OCI-LY3 (cell line): ENCODE data around the gene OOEP.

Experiments used
- H2AFZ ChIP-seq: fragments of 200-600, 300-600 bp; shearing (Covaris generic); 2 replicates; pipeline ENCODE4 v1.6.0; 2014; ENCODE audit warnings: antibody characterized with exemption, low read depth, low read length
- H3K27ac ChIP-seq: fragments of 200-600, 300-600 bp; sonication (generic); 2 replicates; pipeline ENCODE4 v1.5.1; 2014; ENCODE audit warnings: mild to moderate bottlenecking, low read length, moderate library complexity, mixed read lengths
- H3K27me3 ChIP-seq: fragments of 200-600, 300-600 bp; sonication (generic); 2 replicates; pipeline ENCODE4 v1.6.1; 2014; ENCODE audit warnings: low read depth, low read length, mixed read lengths
- H3K36me3 ChIP-seq: fragments of 200-600, 300-600 bp; sonication (generic); replicated peaks from 2 replicates; pipeline ENCODE3; 2014; ENCODE audit warnings: low read depth, low read length, mixed read lengths
- H3K4me1 ChIP-seq: fragments of 300-600, 200-600 bp; sonication (generic); 2 replicates; pipeline ENCODE4 v1.6.1; 2014; ENCODE audit warnings: low read length, mixed read lengths
- H3K4me2 ChIP-seq: fragments of 200-600, 300-600 bp; sonication (generic); 2 replicates; pipeline ENCODE4 v1.6.1; 2014; ENCODE audit warnings: low read length, mixed read lengths
- H3K4me3 ChIP-seq: fragments of 300-600, 200-600 bp; sonication (generic); 2 replicates; pipeline ENCODE4 v1.5.1; 2014; ENCODE audit warnings: antibody characterized with exemption, mild to moderate bottlenecking, low read length, moderate library complexity
- H3K79me2 ChIP-seq: fragments of 300-600, 200-600 bp; shearing (Covaris generic); 2 replicates; pipeline ENCODE4 v1.6.1; 2014; ENCODE audit warnings: mild to moderate bottlenecking, low read length, mixed read lengths
- H3K9ac ChIP-seq: fragments of 300-600, 200-600 bp; shearing (Covaris generic); 2 replicates; pipeline ENCODE4 v1.6.0; 2014; ENCODE audit warnings: mild to moderate bottlenecking, low read length, moderate library complexity
- H3K9me3 ChIP-seq: fragments of 200-600, 300-600 bp; shearing (Covaris generic); 2 replicates; pipeline ENCODE4 v1.6.1; 2014; ENCODE audit warnings: low read length, mixed read lengths; ENCODE audit not compliant: insufficient read depth
- H4K20me1 ChIP-seq: fragments of 200-600, 300-600 bp; sonication (generic); 2 replicates; pipeline ENCODE4 v1.6.1; 2016; ENCODE audit warnings: low read length, mixed read lengths; ENCODE audit not compliant: insufficient read depth
- CTCF ChIP-seq: fragments of 200-600, 300-600 bp; sonication (generic); IDR thresholded peaks from 2 replicates; pipeline ENCODE4 v1.5.1; 2014; ENCODE audit warnings: antibody characterized with exemption, low read length, low read depth
- EZH2phosphoT487 ChIP-seq: fragments of 200-600 bp; shearing (Covaris generic); IDR thresholded peaks from 2 replicates; pipeline ENCODE4 v1.6.1; 2018; ENCODE audit warnings: antibody characterized with exemption, mixed run types, low read depth

The OOEP gene

GRCh38 chr6:73362869-73363536 lies 6.7 kb downstream of the OOEP start:
- no peaks in the 10 kb centered on the region for H3K27me3 ChIP-seq
- H3K27ac ChIP-seq = no peak overlapping the region
- no peaks in the 10 kb centered on the region for H3K4me1 ChIP-seq
- H3K4me3 ChIP-seq = no peak overlapping the region
- H3K36me3 ChIP-seq = no peaks in the 10 kb centered on the region
- no peaks in the 10 kb centered on the region for H3K79me2 ChIP-seq
- no peak overlapping the region for H2AFZ ChIP-seq
- H3K4me2 ChIP-seq = no peak overlapping the region
- TF ChIP-seq EZH2phosphoT487 (no peak), CTCF (no peak)
- no peak overlapping the region for H3K9ac ChIP-seq
- no peaks in the 10 kb centered on the region for H3K9me3 ChIP-seq
- H4K20me1 ChIP-seq = no peaks in the 10 kb centered on the region

- H2AFZ ChIP-seq = no peak within 1 kb of the TSS
- H3K4me2 ChIP-seq = no peak within 1 kb of the TSS
- no peak within 1 kb of the TSS for H3K27ac ChIP-seq
- no peak for TF ChIP-seq EZH2phosphoT487
- H3K9ac ChIP-seq = no peak within 1 kb of the TSS
- no peaks in the 10 kb centered on the region for H3K36me3 ChIP-seq
- no peaks in the 10 kb centered on the region for H3K9me3 ChIP-seq
- H3K79me2 ChIP-seq = no peaks in the 10 kb centered on the region
- no peaks in the 10 kb centered on the region for H3K4me1 ChIP-seq
- no peak within 1 kb of the TSS for H3K4me3 ChIP-seq
- H3K27me3 ChIP-seq = no peaks in the 10 kb centered on the region
- H4K20me1 ChIP-seq = no peaks in the 10 kb centered on the region
Observed at GRCh38 chr6:73362358-73362757, 7.3 kb downstream of the OOEP start, which contains the start of gene KHDC3L. Gene KHDC3L, plus strand, starts transcription at chr6:73362658. Its CDS starts 72 bp downstream, at chr6:73362730.

GRCh38 chr6:73353636-73354593 lies 15.8 kb downstream of the OOEP start, which contains the start of gene DPPA5:
Gene DPPA5, minus strand, starts transcription at chr6:73354276. Its CDS starts 51 bp downstream, at chr6:73354225.
- Histone ChIP-seq H3K9me3 (no peaks in the 10 kb centered on the region), H4K20me1 (no peaks in the 10 kb centered on the region)
- no peak for TF ChIP-seq CTCF
- TF ChIP-seq EZH2phosphoT487 = no peak

GRCh38 chr6:73349311-73349710 lies 20.4 kb downstream of the OOEP start:
- H3K9ac ChIP-seq = no peak overlapping the region
- no peaks in the 10 kb centered on the region for H3K27me3 ChIP-seq
- H3K4me3 ChIP-seq = no peak overlapping the region
- H4K20me1 ChIP-seq = no peaks in the 10 kb centered on the region
- no peaks in the 10 kb centered on the region for H3K4me1 ChIP-seq
- no peak overlapping the region for H3K4me2 ChIP-seq
- no peaks in the 10 kb centered on the region for H3K36me3 ChIP-seq
- no peak overlapping the region for H3K27ac ChIP-seq
- H3K9me3 ChIP-seq = no peaks in the 10 kb centered on the region
- no peak overlapping the region for H2AFZ ChIP-seq
- TF ChIP-seq CTCF (no peak), EZH2phosphoT487 (no peak)
- H3K79me2 ChIP-seq = no peaks in the 10 kb centered on the region

More at GRCh38 chr6:73353636-73354593, 15.8 kb downstream of the OOEP start, which contains the start of gene DPPA5:
- no peak within 1 kb of the TSS for H3K9ac ChIP-seq
- H3K4me3 ChIP-seq = no peak within 1 kb of the TSS
- H2AFZ ChIP-seq = no peak within 1 kb of the TSS
- no peak within 1 kb of the TSS for H3K4me2 ChIP-seq
- no peaks in the 10 kb centered on the region for H3K4me1 ChIP-seq
- no peaks in the 10 kb centered on the region for H3K79me2 ChIP-seq
- H3K36me3 ChIP-seq = no peaks in the 10 kb centered on the region
- H3K27ac ChIP-seq = no peak within 1 kb of the TSS
- H3K27me3 ChIP-seq = no peaks in the 10 kb centered on the region
